ENCODE results near the gene RPTOR. TPM values are rescaled to one million over a fixed set of nuclear protein-coding genes. Genes with fewer than 3 reads are reported as not detected.
"Not testable (repeated sequence)": the region's sequence is repeated elsewhere in the genome, so short reads cannot be mapped to it uniquely, and the experiment has no call there.

Gene RPTOR
- total RNA-seq: 10 to 100 TPM; 76.1 to 98.3 (median 89.5) TPM

GRCh38 chr17:80544655-80545498, at the start of gene RPTOR:
RPTOR (plus strand) TSS chr17:80544838; CDS start chr17:80545630, 792 bp downstream.
- Mint-ChIP-seq H3K4me3 (peak within 1 kb of the TSS; percentile 94), H3K36me3 (ENCODE audit: insufficient read depth) (peaks cover 4% of the 10 kb centered on the region), H3K27me3 (ENCODE audit: low read depth) (peaks cover 16% of the 10 kb centered on the region), H3K4me1 (ENCODE audit: low read depth) (peaks cover 28% of the 10 kb centered on the region), H3K9me3 (no peaks in the 10 kb centered on the region)
- DNase-seq: peak; percentile 83
- peak; percentile 96 to 98 for ATAC-seq

- H3K36me3 Mint-ChIP-seq (ENCODE audit: insufficient read depth): no peaks in the 10 kb centered on the region
- no peak overlapping the region for H3K4me3 Mint-ChIP-seq
- H3K27me3 Mint-ChIP-seq (ENCODE audit: low read depth): peaks cover 35% of the 10 kb centered on the region
- peaks cover 12% of the 10 kb centered on the region for H3K4me1 Mint-ChIP-seq (ENCODE audit: low read depth)
- ATAC-seq (no peak), DNase-seq (no peak)
- no peaks in the 10 kb centered on the region for H3K9me3 Mint-ChIP-seq
Measured at GRCh38 chr17:80497726-80498241, 46.9 kb upstream of the RPTOR start.

- Mint-ChIP-seq H3K4me3 (no peak overlapping the region), H3K9me3 (no peaks in the 10 kb centered on the region), H3K4me1 (ENCODE audit: low read depth) (peaks cover 12% of the 10 kb centered on the region), H3K27me3 (ENCODE audit: low read depth) (peaks cover 29% of the 10 kb centered on the region), H3K36me3 (ENCODE audit: insufficient read depth) (no peaks in the 10 kb centered on the region)
- no peak for ATAC-seq
- DNase-seq: no peak
Measured at GRCh38 chr17:80498242-80498919, 46.3 kb upstream of the RPTOR start.

GRCh38 chr17:80498920-80499410, 45.7 kb upstream of the RPTOR start:
- H3K4me3 Mint-ChIP-seq: no peak overlapping the region
- ATAC-seq (no peak), DNase-seq (no peak)
- peaks cover 12% of the 10 kb centered on the region for H3K4me1 Mint-ChIP-seq (ENCODE audit: low read depth)
- H3K9me3 Mint-ChIP-seq: no peaks in the 10 kb centered on the region
- no peaks in the 10 kb centered on the region for H3K36me3 Mint-ChIP-seq (ENCODE audit: insufficient read depth)
- peaks cover 25% of the 10 kb centered on the region for H3K27me3 Mint-ChIP-seq (ENCODE audit: low read depth)

GRCh38 chr17:80499560-80499959, 45.1 kb upstream of the RPTOR start:
- Mint-ChIP-seq H3K4me1 (ENCODE audit: low read depth) (peaks cover 12% of the 10 kb centered on the region), H3K4me3 (no peak overlapping the region), H3K36me3 (ENCODE audit: insufficient read depth) (no peaks in the 10 kb centered on the region)

GRCh38 chr17:80499961-80500665, 44.5 kb upstream of the RPTOR start:
- Mint-ChIP-seq H3K36me3 (ENCODE audit: insufficient read depth) (no peaks in the 10 kb centered on the region), H3K9me3 (no peaks in the 10 kb centered on the region), H3K27me3 (ENCODE audit: low read depth) (peaks cover 20% of the 10 kb centered on the region), H3K4me3 (no peak overlapping the region), H3K4me1 (ENCODE audit: low read depth) (peaks cover 12% of the 10 kb centered on the region)
- DNase-seq (no peak), ATAC-seq (no peak)

More at GRCh38 chr17:80499560-80499959, 45.1 kb upstream of the RPTOR start:
- DNase-seq (no peak), ATAC-seq (no peak)
- Mint-ChIP-seq H3K27me3 (ENCODE audit: low read depth) (peaks cover 19% of the 10 kb centered on the region), H3K9me3 (no peaks in the 10 kb centered on the region)

GRCh38 chr17:80501741-80502577, 42.7 kb upstream of the RPTOR start:
- DNase-seq (no peak), ATAC-seq (no peak)
- no peaks in the 10 kb centered on the region for H3K36me3 Mint-ChIP-seq (ENCODE audit: insufficient read depth)

GRCh38 chr17:80502578-80502877, 42.1 kb upstream of the RPTOR start:
- DNase-seq (no peak), ATAC-seq (no peak)
- no peak overlapping the region for H3K4me3 Mint-ChIP-seq
- no peaks in the 10 kb centered on the region for H3K9me3 Mint-ChIP-seq
- H3K36me3 Mint-ChIP-seq (ENCODE audit: insufficient read depth): no peaks in the 10 kb centered on the region
- H3K4me1 Mint-ChIP-seq (ENCODE audit: low read depth): peaks cover 4% of the 10 kb centered on the region
- peaks cover 20% of the 10 kb centered on the region for H3K27me3 Mint-ChIP-seq (ENCODE audit: low read depth)

More at GRCh38 chr17:80501741-80502577, 42.7 kb upstream of the RPTOR start:
- Mint-ChIP-seq H3K27me3 (ENCODE audit: low read depth) (peaks cover 20% of the 10 kb centered on the region), H3K9me3 (no peaks in the 10 kb centered on the region), H3K4me1 (ENCODE audit: low read depth) (peaks cover 10% of the 10 kb centered on the region), H3K4me3 (no peak overlapping the region)

- Mint-ChIP-seq H3K4me3 (no peak overlapping the region), H3K9me3 (no peaks in the 10 kb centered on the region), H3K27me3 (ENCODE audit: low read depth) (peaks cover 17% of the 10 kb centered on the region), H3K36me3 (ENCODE audit: insufficient read depth) (no peaks in the 10 kb centered on the region), H3K4me1 (ENCODE audit: low read depth) (no peaks in the 10 kb centered on the region)
- no peak for DNase-seq
- no peak for ATAC-seq
Measured at GRCh38 chr17:80503031-80503430, 41.6 kb upstream of the RPTOR start.

GRCh38 chr17:80503921-80504320, 40.7 kb upstream of the RPTOR start:
- no peaks in the 10 kb centered on the region for H3K4me1 Mint-ChIP-seq (ENCODE audit: low read depth)
- H3K27me3 Mint-ChIP-seq (ENCODE audit: low read depth): peaks cover 16% of the 10 kb centered on the region
- no peaks in the 10 kb centered on the region for H3K36me3 Mint-ChIP-seq (ENCODE audit: insufficient read depth)
- ATAC-seq (no peak), DNase-seq (no peak)
- H3K9me3 Mint-ChIP-seq: no peaks in the 10 kb centered on the region
- H3K4me3 Mint-ChIP-seq: no peak overlapping the region

- no peak for ATAC-seq
- Mint-ChIP-seq H3K4me3 (no peak overlapping the region), H3K4me1 (ENCODE audit: low read depth) (no peaks in the 10 kb centered on the region), H3K9me3 (no peaks in the 10 kb centered on the region), H3K27me3 (ENCODE audit: low read depth) (peaks cover 13% of the 10 kb centered on the region), H3K36me3 (ENCODE audit: insufficient read depth) (no peaks in the 10 kb centered on the region)
- no peak for DNase-seq
Measured at GRCh38 chr17:80504686-80505413, 39.8 kb upstream of the RPTOR start.

GRCh38 chr17:80507177-80507576, 37.5 kb upstream of the RPTOR start:
- not testable (repeated sequence) for H3K4me1 Mint-ChIP-seq (ENCODE audit: low read depth); DNase-seq; H3K9me3 Mint-ChIP-seq; H3K4me3 Mint-ChIP-seq; H3K36me3 Mint-ChIP-seq (ENCODE audit: insufficient read depth); ATAC-seq
- H3K27me3 Mint-ChIP-seq (ENCODE audit: low read depth): peaks cover 11% of the 10 kb centered on the region

GRCh38 chr17:80507965-80508364, 36.7 kb upstream of the RPTOR start:
- Mint-ChIP-seq H3K9me3 (no peaks in the 10 kb centered on the region), H3K36me3 (ENCODE audit: insufficient read depth) (no peaks in the 10 kb centered on the region), H3K4me1 (ENCODE audit: low read depth) (no peaks in the 10 kb centered on the region), H3K27me3 (ENCODE audit: low read depth) (peaks cover 13% of the 10 kb centered on the region), H3K4me3 (no peak overlapping the region)
- no peak for ATAC-seq
- DNase-seq: no peak

Data from activated T-cell treated with anti-CD3 and anti-CD28 coated beads, Interleukin-2, amount 50 U/mL, for 4 hours (primary cell).